CD4-positive, alpha-beta T cell treated with Interleukin-6 at 100 ng/mL for 8 hours (primary cell): ENCODE results near the gene C22orf15.

Experiments used
- DNase-seq: peaks from one replicate; pipeline ENCODE4 v3.0.0-alpha.2; 2020; ENCODE audit warnings: mixed read lengths, low spot score

Gene C22orf15

DNA sequence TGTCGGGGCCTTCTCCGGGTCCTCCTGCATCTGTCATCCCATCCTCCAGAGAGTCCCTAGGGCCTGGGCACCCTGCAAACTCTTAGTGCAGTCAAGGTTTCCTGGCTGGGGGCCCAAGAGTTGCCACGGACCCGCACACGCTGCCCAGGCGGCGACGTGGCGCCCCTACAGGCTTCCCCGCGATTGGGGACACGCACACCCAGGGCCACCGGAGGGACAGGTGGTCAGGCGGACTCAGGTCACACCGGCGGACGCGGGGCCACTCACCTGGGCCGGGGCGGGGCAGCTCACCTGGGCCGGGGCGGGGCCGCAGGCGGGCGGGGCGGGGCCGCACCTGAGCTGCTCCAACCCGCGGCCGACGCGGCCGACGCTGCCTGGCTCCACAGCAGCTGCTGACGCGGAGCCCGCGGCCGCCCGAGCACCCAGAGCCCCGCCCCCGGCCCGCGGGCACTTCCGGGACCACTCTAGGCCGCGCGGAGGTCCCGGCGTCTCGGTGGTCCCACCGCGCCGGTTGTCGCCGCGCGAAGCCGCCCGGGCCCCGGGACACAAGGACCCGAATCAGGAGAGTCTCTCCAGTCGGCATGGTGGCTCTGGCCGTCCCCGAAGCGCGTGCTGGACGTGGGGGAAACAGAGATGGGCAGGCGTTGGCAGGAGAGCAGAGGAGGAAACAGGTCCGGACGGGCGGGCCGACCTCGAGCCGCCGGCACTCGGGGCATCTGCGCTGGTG lies 11.9 kb upstream of the C22orf15 start, which contains the start of gene ZNF70:
TSS of gene ZNF70 (minus strand) at position 399 of the 727 bp plus-strand sequence. CDS start 5,972 bp downstream, outside the sequence.
- peak; percentile 87 for DNase-seq

DNA sequence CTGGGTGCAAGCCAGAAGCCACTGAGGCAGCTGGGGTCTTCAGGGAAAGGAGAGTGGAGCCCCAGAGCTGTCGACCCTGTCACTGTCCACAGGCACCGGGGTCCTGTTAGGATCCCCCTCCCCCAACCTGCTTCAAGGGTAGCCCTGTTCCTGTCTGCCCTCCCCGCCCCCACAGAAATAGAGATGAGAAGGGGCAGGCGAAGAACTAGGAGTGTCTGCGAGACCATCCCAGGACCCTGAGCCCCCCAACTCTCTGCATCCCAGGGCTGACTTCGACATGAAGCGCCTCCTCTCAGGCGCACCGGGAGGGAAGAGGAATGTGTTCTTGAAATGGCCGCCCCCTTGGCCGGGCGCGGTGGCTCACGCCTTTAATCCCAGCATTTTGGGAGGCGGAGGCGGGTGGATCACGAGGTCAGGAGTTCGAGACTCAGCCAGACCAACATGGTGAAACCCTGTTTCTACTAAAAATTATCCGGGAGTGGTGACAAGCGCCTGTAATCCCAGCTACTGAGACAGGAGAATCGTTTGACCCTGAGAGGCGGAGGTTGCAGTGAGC lies 11.3 kb upstream of the C22orf15 start:
- no peak for DNase-seq

DNA sequence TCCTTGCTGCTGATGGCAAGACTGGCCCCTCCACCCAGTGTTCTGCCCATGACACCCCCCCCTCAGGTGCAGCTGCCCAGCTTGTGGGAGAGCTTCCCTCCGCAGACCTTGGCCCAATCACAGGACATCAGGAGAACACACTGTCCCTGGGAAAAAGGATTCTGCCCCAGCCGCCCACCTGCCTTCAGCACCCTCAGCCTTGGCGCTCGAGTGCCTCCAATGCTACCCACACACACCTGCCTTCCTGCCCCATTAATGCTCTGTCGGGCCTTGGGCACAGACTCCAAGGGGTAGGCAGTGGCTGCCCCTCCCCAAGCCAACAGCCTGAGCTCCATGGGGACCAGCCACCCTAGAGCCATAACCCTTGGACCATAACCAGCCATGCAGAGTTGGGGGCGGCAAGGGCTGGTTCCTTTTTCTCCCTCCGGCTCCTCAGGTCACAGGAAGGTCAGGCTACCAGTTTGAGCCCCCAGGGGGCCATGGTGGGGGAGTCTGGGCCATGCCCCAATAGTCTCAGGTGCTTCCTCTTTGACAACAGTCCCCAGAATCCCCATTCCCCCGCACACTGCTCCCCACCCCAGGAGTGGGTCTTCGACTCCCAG lies 10.6 kb upstream of the C22orf15 start:
- DNase-seq = no peak

DNA sequence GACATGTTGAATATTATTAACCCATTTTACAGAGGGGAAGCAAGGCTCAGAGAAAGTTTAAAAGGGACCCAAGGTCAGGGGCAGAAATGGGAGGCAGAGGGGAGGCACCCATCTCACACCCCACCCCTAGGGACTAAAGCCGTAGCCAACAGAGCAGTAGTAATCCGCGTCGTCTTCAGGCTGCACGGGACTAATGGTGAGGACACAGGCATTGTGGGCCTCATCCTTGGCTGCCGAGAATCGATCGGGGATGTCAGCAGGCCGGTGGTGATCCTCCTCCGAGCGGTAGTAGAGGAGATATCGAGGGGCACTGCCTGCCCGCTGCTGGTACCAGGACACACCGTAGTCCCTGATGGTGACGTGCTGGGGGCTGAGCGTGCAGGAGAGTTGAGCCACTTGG lies 10.0 kb upstream of the C22orf15 start:
- DNase-seq = no peak

DNA sequence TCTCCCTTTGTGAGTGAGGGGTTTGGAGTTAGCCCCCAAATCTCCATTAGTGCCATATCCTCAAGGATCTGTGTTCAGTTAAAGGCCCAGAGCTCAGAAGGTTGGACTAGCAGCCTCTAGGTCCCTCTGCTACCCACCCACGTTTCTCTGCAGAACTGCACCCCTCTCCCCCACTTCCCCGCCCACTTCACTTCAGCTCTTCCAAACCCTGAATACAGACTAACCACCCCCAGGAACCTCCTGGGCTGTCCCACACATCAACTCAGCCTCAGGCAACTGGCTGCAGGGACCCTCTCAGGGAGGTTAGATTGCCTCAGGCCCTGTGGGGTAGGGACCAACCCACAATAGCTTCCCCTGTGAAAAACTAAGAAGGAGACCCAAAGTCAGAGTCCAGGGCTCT lies 9.4 kb upstream of the C22orf15 start:
- no peak for DNase-seq

DNA sequence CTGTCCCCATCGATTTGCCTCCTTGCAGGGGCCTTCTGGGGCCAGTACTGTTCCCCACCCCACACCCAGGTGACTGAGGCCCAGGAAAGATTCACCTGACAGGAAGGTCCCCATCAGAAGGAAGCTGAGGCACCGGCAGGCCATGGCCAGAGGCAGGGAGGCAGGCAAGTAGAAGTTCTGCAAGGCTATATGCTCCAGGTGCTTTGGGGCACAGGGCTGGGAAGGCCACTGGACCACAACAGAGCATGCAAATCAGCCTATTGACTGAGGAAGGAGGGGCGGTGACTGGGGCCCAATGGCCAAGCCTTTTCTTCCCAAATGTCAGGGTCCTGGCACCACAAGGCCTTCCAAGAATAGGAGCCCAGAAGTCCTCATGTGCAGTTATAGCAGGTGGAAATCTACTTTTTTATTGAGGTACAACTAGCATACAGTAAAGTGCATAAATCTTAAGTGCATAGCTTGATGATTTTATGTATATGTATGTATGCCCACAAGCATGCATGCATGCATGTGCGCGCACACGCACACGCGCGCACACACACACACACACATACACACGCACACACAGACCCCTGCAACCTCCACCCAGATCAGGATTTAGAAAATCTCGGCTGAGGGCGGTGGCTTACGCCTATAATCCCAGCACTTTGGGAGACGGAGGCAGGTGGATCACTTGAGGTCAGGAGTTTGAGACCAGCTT lies 8.4 kb upstream of the C22orf15 start, which contains the start of gene VPREB3:
TSS of gene VPREB3 (minus strand) at position 206 of the 700 bp plus-strand sequence. CDS start at position 144, 62 bp downstream.
- DNase-seq = no peak

DNA sequence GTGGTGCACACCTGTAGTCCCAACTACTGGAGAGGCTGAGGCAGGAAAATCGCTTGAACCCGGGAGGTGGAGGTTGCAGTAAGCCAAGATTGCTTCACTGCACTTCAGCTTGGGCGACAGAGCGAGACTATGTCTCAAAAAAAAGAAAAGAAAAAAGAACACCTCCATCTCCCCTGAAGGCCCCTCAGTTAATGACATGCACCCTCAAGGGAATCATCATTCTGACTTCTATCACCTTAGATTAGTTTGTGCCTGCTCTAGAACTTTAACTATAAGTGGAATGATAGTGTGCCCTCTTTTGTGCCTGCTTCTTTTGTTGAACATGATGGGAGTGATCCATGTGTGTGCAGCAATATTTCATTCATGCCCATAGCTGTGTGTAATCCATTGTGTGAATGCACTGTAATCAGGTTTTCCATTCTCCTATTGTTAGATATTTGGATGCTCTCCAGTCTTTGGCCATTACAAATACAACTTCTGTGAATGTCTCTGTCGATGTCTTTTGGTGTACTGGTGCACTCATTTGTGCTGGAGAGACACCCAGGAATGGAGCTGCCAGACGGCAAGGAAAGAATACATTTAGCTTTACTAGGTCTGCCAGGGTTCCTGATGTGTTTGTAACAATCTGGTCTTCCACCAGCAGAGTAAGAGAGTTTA lies 7.7 kb upstream of the C22orf15 start:
- no peak for DNase-seq

DNA sequence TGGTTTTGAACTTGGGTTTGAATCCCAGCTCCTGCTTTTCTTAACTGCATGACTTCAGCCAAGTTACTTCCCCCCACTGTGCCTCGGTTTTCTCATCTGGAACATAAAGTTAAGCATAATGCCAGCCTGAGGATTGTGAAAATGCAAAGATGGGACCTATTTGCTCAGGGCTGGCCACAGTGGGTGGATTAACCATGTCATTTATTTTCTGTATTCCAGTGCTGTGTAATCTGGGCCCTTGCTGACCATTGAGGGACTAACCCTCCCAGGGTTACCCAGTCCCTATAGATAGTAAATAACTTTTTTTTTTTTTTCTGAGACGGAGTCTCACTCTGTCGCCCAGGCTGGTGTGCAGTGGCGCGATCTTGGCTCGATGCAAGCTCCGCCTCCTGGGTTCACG lies 7.1 kb upstream of the C22orf15 start:
- DNase-seq = no peak

DNA sequence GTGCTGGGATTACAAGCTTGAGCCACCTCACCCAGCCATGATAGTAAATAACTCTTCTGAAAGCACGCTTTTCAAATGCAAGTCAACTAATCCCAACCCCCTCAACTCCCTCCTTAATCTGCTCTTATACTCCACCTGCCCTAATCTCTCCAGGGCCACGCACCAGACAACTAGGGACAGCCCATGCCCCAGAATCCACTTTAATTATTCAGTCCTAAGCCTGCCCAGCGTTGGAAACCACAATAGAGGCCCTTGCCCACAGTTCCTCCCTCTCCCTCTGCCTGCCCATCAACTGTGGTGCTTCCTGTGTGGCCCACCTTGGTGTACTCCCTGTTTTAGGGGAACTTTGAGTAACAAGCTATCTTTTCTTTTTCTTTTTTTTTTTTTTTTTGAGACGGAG lies 5.9 kb upstream of the C22orf15 start:
- DNase-seq = no peak

DNA sequence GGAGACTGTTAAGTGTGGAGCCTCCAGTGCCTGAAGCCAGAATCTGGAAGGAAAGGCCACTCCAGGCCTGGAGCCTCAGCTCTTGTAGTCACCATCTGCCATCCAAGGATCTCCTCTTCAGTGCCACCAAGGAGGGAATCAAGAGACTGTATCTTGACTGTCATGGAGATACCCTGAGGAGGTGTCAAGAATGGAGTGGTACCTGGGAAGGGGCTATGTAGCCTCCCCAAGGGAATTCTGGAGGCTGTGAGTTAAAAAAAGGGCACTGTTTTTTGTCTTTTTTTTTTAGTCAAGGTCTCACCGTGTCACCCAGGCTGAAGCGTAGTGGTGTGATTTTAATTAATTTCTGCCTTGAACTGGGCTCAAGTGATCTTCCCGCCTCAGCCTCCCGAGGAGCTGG lies 3.2 kb upstream of the C22orf15 start:
- DNase-seq = no peak

DNA sequence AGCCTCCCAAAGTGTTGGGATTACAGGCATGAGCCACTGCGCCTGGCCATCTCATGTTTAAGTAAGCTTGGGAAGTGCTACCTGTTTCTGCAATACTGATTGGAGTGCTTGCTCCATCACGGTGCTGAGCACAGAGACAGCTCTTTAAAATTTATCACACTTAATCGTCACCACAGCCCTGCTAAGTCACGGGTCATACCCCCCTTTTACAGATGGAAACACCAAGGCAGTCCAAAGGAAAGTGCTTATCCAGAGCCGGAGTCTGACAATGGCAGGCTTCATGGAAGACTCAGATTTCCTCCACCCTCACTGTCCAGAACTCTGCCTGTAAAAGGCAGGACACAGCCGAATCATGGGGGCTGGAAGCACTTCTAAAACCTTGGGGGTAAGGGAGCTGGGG lies 2.7 kb upstream of the C22orf15 start:
- no peak for DNase-seq

DNA sequence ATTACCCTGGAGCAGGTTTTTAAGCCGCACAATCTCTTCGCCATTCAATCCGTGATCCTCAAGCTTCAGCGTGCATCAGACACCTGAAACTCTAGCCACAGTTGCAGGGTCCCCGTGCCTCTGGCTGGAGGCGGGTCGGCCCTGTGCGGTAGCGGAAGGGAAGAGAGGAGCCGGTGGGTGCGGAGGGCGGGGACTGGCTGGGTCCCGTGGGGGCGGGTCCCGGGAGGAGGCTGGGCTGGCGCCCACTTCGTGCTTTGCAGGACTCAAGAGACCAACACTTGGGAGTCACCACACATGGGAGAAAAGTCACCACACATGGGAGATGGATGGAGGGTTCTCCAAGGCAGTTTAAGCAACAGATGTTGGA lies 772 bp downstream of the C22orf15 start:
- DNase-seq = peak; percentile 49

DNA sequence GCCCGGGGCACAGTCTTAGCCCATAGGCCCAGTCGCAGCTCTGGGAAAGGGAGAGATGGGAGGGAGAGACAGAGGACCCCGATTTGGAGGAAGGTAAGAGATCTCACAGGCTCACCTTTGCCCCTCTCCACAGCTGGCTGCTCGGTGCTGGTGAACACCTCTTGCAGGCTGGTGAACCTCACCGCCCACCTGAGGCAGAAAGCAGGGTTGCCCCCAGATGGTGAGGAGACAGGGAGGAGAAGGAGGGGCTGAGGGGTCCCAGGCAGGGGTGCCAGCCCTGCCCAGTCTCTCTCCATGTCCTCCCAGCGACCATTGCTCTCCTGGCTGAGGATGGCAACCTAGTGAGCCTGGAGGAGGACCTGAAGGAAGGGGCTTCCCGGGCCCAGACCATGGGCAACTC lies 1.2 kb downstream of the C22orf15 start:
- no peak for DNase-seq

DNA sequence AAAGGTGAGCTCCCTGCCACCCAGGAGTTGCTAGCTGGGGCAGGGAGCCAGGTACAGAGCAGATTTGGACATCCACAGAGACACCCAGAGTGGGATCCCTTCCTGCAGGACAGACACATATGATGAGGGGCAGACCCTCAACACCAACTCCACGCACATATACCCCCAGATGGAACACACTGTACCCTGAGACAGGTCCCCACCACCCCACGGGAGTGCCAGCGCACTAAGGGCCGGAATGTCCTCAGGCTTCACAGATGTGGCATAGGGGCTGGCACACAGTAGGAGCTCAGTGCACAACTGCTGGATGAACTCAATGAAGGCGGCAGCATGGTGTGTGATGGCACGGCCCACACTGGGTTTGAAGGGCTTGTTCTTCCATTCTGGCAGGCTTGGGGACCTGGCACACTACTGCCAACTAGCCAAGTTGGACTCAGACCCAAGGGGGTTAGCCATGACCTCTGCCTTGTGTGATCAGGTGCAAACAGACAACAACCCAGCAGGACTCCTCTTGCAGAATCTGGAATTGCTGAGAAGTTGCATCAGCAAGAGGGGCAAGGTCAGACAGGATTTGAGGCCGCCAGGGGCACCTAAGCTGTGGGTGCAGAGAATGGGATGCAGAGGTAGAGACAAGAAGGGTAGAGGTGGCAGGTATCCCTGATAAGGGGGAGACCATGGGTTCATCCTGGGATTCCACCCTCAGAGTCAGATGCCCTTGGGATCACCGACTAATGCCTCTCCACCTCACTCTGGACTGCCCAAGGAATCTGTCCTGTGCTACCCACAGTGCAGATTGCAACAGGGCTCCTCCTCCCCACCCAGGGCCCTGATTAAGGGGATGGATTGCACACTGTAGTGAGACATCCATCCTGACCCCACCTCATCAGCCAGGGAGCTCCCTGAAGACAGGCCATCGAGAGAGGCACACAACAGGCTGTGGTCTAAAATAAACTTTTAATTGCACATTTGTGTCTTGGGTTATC lies 2.4 kb downstream of the C22orf15 start:
- no peak for DNase-seq

DNA sequence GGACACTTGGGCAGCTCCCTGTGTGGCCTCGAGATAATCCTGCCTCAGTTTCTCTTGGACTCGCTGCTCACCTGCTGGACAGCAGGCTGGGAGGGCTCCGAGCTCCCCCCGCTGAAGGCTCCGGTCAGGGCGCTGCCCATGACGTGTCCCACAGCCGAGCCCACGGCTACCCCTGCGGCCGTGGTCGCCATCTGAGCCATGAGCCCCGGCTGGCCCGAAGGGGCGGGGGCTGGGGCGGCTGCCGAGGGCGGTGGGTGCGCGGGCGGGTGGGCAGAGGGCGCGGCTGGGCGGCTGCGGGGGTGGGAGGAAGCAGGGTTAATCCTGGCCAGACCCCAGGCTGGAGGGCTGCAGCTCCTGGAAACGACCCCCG lies 4.5 kb downstream of the C22orf15 start:
- no peak for DNase-seq

DNA sequence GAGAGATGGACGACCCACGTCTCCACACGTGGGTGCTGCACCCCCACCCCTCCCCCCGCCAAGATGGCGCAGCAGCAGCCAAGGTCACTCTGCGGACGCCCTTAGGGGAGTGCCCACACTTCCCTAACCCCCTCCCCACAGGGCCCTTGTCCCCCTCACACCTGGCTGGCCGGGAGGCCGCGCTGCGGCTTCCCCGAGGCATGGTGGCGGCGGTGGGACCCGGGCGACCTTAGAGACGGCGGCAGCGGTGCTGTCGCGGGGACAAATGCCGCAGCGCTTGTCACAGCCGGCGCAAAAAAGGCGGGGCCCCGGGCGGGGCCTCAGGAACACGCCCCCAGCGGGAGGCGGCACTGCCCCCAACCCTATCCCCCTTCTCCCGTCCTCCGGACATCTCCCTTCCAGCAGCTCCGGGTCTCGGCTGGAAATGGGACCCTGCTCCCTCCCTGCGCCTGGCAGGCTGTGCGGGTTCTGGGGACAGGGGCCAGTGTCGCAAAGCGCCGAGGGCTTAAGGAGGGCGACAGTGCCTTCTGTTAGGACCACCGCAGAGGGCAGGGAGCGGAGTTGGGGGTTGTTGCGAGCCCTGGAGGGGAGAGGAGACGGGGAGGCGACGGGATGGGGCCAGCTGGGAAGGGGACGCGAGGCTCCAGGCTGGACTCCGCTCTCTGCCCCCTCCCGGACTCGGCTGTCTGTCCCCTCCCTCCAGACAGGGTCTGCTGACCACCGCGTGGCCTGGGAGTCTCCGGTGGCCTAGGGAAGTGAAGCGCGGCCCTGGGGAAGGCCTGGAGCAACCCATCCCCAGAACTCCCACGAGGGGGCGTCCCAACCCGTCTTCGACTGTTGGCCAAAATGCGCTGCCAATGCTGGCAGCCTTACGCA lies 5.1 kb downstream of the C22orf15 start, which contains the start of gene CHCHD10:
TSS of gene CHCHD10 (minus strand) at position 300 of the 876 bp plus-strand sequence. CDS start at position 202, 98 bp downstream.
- peak; percentile 70 for DNase-seq

DNA sequence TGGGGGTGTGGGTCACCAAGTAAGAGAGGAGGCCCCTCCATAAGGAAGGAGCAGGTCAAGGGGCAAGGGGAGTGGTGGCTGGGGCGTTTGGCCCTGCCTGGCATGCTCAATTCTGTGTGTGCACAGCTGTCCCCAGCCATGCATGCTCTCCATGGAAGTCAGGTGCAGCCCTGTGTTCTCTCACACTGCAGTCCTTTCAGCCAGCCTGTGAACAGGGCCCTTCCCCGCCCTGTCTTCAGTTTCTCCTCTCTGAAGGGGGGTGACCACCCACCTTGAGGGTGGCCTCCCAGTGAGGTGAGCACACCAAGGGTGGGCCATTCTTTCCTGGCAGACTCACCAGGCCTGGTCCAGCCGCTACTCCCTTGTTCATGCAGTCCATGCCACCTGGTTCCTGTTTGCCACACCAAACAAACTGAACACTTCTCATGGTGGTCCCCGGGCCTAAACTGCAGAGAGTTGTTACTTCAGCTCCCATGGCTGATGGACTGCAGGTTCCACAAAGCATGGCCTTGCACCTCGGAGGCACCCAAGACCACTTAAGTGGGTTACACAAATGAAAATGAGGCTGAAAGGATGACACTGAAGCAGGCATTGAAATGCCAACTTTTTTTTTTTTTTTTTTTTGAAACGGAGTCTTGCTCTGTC lies 6.7 kb downstream of the C22orf15 start:
- no peak for DNase-seq

DNA sequence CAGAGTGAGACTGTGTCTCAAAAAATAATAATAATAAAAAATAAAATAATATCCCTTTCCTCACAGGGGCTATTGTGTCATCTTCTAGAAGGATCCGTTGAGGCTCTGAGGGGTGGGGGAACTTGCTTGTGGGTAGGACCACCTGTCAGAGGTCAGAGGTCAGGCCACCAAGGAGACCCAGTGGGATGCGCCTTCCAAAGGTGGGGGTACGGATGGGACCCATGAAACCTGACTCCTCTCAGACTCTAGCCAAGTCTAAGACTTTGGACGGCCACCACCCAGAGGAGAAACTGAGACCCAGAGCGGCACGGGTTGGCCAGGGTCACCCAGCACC lies 9.5 kb downstream of the C22orf15 start:
- DNase-seq = no peak

DNA sequence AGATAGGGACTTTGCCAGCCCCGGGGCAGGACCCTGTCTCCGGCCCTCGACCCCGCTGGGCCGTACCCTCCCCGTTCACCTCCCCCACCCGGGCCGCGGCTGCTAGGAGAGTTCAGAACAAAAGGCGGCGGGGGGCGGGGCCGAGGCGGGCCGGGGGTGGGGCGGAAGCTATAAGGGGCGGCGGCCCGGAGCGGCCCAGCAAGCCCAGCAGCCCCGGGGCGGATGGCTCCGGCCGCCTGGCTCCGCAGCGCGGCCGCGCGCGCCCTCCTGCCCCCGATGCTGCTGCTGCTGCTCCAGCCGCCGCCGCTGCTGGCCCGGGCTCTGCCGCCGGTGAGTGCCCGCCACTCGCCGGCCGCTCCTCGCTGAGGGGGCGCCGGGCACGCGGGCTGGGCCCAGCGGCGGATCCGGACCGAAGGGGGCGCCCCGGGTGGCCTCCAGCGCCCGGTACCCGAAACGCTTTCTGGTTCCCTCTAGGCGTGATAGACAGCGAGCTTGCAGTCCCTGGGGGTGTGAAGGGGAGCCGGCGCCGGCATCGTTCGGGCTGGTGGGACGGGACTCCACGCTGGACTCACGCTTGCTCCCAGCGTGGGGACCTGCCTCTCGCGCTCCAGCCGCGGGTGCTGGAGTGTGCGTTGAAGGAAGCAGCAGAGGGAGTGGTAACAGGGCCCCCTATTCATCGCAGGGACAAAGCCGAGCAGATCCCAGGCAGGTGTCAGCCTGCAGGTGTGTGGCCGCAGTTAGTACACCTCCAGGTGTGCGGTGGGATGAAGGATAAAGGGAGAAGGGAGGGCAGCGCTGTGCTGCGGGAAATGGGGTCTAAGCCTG lies 10.1 kb downstream of the C22orf15 start, which contains the start of gene MMP11:
TSS of gene MMP11 (plus strand) at position 201 of the 825 bp plus-strand sequence. CDS start at position 223, 22 bp downstream.
- peak; percentile 65 for DNase-seq
